ENCODE results near the gene F10.

DNA sequence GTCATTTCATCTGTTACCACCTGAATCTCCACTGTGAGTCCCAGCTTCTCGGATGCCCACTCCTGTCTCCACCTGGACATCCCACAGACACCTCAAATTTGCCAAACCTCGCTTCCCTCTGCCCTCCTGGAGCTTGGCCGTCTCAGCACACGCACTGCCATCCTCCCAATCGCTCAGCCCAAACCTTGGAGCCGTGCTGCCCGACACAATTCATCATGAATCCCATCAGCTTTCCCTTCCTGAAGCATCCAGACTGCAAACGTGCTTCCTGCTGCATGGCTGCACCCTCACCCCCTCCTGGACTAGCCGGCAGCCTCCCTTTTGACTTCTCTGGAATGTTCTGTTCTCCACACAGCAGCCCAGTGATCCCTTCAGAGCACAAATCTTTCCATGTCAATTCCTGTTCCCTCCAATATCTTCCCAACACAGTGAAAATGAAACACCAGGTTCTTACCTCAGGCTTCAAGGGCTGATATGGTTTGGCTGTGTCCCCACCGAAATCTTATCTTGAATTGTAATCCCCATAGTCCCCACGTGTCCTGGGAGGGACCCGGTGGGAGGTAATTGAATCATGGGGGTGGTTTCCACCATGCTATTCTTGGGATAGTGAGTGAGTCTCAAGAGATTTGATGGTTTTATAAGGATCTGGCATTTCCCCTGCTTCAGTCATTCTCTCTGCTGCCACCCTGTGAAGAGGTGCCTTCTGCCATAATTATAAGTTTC, 34.8 kb downstream of the F10 start:
- TF ChIP-seq, protein P1, sequence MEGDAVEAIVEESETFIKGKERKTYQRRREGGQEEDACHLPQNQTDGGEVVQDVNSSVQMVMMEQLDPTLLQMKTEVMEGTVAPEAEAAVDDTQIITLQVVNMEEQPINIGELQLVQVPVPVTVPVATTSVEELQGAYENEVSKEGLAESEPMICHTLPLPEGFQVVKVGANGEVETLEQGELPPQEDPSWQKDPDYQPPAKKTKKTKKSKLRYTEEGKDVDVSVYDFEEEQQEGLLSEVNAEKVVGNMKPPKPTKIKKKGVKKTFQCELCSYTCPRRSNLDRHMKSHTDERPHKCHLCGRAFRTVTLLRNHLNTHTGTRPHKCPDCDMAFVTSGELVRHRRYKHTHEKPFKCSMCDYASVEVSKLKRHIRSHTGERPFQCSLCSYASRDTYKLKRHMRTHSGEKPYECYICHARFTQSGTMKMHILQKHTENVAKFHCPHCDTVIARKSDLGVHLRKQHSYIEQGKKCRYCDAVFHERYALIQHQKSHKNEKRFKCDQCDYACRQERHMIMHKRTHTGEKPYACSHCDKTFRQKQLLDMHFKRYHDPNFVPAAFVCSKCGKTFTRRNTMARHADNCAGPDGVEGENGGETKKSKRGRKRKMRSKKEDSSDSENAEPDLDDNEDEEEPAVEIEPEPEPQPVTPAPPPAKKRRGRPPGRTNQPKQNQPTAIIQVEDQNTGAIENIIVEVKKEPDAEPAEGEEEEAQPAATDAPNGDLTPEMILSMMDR (IDR thresholded peaks at IDR 0.05 in 4 of 5, conservative IDR thresholded peaks at IDR 0.05 in 1 of 5) = no peak
- no peak for TF ChIP-seq POLR2A (IDR thresholded peaks at IDR 0.05)
